C4-2B (cell line): ENCODE data around the gene GM2A.

Source experiments
- H3K27ac ChIP-seq: fragments of 450-650 bp; 2 replicates; pipeline ENCODE4 v1.5.1; 2017
- CTCF ChIP-seq: fragments of 450-650 bp; conservative IDR thresholded peaks from 2 replicates; pipeline ENCODE4 v1.5.1; 2017; ENCODE audit warnings: mild to moderate bottlenecking
- ZFX ChIP-seq: fragments of 450-650 bp; IDR thresholded peaks from 2 replicates; pipeline ENCODE4 v1.6.1; 2017

The GM2A gene

GRCh38 chr5:151280443-151280842 is 27.5 kb downstream of the GM2A start:
- TF ChIP-seq CTCF (no peak), ZFX (no peak)

DNA sequence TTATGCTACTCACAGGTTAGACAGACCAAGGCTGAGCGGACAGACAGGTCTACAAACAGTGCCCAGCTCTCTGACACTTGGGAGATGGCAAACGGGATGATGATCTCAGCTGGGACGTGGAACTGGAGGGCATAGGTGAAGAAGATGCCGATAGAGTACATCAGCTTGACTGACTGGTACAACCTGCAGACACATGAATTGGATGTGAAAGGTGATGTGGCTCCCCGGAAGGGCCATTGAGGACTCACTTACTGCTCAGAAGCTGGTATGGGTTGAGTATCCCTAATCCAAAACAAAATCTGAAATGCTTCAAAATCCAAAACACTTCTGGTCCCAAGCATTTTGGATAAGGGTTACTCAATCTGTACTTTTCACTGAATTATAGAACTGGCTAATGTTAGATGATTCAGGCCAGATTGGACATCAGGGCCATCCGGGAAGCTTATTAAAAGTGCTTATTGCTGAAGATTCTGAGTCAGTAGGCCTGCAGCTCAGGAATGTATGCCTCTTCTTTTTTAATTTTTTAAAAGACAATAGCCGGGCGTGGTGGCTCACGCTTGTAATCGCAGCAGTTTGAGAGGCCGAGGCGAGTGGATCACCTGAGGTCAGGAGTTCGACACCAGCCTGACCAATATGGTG is 28.1 kb downstream of the GM2A start:
- no peak overlapping the region for H3K27ac ChIP-seq
- TF ChIP-seq CTCF (no peak), ZFX (no peak)

More at GRCh38 chr5:151280443-151280842, 27.5 kb downstream of the GM2A start:
- no peak overlapping the region for H3K27ac ChIP-seq

DNA sequence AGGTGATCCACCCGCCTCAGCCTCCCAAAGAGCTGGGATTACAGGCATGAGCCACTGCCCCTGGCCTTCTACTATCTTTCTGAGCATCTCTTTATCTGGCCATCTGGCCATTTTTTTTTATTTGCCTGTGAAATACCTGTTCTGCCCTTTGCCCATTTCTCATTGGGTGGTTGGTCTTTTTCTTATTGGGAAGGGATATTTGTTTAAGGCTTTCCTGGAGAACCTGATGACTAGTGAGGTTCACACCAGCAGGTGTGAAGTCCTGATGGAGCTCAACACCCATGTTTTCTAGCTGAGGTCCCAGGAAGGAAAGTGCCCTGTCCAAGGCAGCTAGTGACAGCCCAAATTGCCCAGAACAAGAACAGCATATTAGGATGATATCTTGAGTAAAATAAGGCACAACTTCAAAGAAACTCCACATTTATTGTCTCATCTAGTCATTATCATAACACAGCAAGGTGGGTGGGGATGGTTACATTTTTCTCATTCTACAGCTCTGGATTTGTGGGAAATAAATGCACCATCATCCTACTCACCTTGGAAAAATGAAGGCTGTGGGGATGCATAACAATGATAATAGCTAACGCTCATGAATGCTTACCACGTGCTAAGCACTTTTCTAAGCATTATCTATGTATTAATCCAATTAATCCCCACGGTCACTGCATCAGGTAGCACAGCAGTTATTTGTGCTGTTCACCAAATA is 30.3 kb downstream of the GM2A start:
- TF ChIP-seq CTCF, result no peak
- H3K27ac ChIP-seq, result peak overlapping the region; percentile 70

DNA sequence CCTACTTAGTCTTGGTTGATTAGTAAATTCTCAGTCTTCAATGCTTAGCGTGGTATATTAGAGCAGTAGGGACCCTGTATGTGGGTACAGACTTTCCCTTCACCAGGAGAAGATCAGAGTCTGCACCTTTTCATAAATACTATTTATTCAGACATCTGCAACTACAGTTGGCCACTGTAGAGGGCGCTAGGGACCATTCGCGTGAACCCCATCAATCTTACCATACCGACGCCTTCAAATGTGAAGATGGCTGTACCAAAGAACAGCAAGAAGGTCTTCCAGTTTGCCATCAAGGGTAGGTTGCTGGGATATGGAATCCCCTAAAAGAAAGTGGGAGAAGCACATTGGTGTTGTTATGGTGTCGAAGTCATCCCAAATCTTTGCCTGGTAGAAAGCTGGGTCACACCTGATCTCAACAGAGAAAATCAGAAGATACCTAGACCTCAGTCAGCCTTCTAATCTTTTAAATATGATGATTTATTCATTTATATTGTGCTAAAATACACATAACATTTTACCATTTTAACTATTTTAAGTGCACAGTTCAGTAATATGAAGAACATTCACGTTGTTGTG is 31.5 kb downstream of the GM2A start:
- TF ChIP-seq CTCF (peak; percentile 36), ZFX (no peak)
- no peak overlapping the region; the same call in 1 of the 2 replicates for H3K27ac ChIP-seq

DNA sequence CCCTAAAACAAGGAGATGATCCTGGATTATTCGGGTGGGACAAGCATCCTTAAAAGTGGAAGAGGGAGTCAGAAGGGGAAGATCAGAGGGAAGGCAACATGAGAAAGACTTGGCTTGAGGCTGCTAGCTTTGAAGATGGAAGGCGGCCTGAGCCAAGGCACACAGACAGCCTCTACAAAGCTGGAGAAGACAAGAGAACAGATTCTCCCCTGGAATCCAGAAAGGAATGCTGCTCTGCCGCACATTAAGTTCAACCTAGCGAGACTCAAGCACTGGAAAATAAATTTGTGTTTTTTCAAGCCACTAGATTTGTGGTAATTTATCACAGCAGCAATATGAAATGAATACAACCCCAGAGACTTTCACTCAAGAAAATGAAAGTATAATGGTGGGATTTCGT is 32.7 kb downstream of the GM2A start:
- TF ChIP-seq CTCF (no peak), ZFX (no peak)

GRCh38 chr5:151286246-151286645 is 33.3 kb downstream of the GM2A start:
- no peak overlapping the region for H3K27ac ChIP-seq
- TF ChIP-seq ZFX, result no peak
- TF ChIP-seq CTCF, result no peak

More for the DNA sequence above, 32.7 kb downstream of the GM2A start:
- H3K27ac ChIP-seq, result no peak overlapping the region

DNA sequence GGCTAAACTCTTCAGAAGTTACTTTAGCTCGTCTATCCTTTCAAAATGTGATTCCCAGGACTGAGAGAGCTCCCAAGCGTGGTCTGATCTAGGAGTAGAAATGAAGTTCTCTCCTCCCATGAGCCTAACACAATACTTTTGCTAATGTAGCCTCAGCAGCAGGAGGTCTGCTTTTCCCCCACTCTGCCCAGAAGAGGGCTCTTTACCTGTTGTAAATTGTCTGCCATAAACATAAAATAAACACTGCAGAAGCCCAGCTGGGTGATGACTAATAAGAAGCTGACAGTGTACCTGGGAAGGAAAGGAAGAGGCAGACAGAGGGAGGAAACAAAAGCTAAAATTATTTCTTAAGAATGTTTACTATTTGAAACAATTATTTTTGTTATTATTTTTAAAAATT is 35.2 kb downstream of the GM2A start:
- peak; percentile 58 for TF ChIP-seq CTCF
- no peak for TF ChIP-seq ZFX

More for the DNA sequence above, 35.2 kb downstream of the GM2A start:
- H3K27ac ChIP-seq, result no peak overlapping the region
